ENCODE data around the gene SRMS. TPM values are rescaled to one million over a fixed set of nuclear protein-coding genes. Genes with fewer than 3 reads are reported as not detected.

The SRMS gene
- total RNA-seq, 1 experiment from 2014 or later, result 0.79 TPM

DNA sequence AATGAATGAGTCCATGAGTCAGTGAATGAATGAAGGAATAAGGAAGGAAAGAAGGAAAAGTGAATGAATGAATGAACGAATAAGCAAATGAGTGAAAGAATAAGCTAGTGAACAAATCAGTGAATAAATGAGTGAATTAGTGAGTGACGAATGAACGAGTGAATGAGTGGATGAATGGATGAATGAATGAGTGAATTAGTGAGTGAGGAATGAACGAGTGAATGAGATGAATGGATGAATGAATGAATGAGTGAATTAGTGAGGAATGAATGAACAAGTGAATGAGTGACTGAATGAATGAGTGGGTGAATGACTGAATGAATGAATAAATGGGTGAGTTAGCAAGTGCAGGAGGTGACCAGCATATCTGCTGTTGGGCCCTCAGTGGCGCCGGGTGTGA, 3.8 kb downstream of the SRMS start:
- Histone ChIP-seq H3K4ac (ENCODE audit: low read depth, low read length) (no peak overlapping the region), H2BK15ac (ENCODE audit: low read depth, low read length) (no peak overlapping the region), H2BK20ac (ENCODE audit: low read depth, low read length, poor library complexity, severe bottlenecking) (no peak overlapping the region), H3K27me3 (ENCODE audit: insufficient read depth, low read length) (no peaks in the 10 kb centered on the region), H3K18ac (ENCODE audit: insufficient read length, low read depth, low read length) (no peak overlapping the region), H3K56ac (ENCODE audit: insufficient read length, low read depth, low read length) (no peak overlapping the region), H2BK12ac (ENCODE audit: insufficient read length, low read depth, low read length) (no peak overlapping the region), H2AK5ac (ENCODE audit: insufficient read length, low read length) (no peak overlapping the region), H4K8ac (replicated peaks; ENCODE audit: insufficient read length, low read depth, low read length) (no peak overlapping the region), H4K5ac (ENCODE audit: insufficient read length, low read depth, low read length) (no peak overlapping the region), H3K79me1 (ENCODE audit: insufficient read depth, low read depth, low read length, poor library complexity, severe bottlenecking) (no peaks in the 10 kb centered on the region), H4K91ac (ENCODE audit: insufficient read length, low read depth, low read length) (no peak overlapping the region), H3K4me2 (ENCODE audit: insufficient read depth, insufficient read length, low read length) (no peak overlapping the region), H3K9me3 (ENCODE audit: control insufficient read depth, low read depth, low read length) (no peaks in the 10 kb centered on the region), H3K14ac (ENCODE audit: insufficient read depth, low read length) (no peak overlapping the region), H3K23me2 (ENCODE audit: insufficient read length, low read depth, low read length, poor library complexity, severe bottlenecking) (no peaks in the 10 kb centered on the region), H3T11ph (ENCODE audit: low read length) (no peak overlapping the region), H3K27ac (ENCODE audit: insufficient read length, low read depth, low read length) (no peak overlapping the region), H4K20me1 (ENCODE audit: control insufficient read depth, insufficient read depth, insufficient read length) (peaks cover 3% of the 10 kb centered on the region), H3K9ac (ENCODE audit: extremely low read depth, insufficient read length, low read length) (no peak overlapping the region), H2AFZ (ENCODE audit: low read length) (no peak overlapping the region), H2BK120ac (ENCODE audit: low read depth, low read length, poor library complexity, severe bottlenecking) (no peak overlapping the region), H3K23ac (ENCODE audit: insufficient read length, low read depth, low read length) (no peak overlapping the region), H3K4me1 (ENCODE audit: insufficient read depth, low read length) (no peaks in the 10 kb centered on the region; the same call in 1 of the 2 replicates), H3K79me2 (ENCODE audit: insufficient read depth, low read length) (no peaks in the 10 kb centered on the region), H2BK5ac (ENCODE audit: insufficient read length, low read length) (no peak overlapping the region)
- Mint-ChIP-seq H3K36me3 (ENCODE audit: insufficient read depth in 1 of 3, low read depth in 3 of 3) (no peaks in the 10 kb centered on the region), H3K27me3 (ENCODE audit: low read depth) (no peaks in the 10 kb centered on the region), H3K4me3 (no peak overlapping the region), H3K27ac (no peak overlapping the region), H3K4me1 (peaks cover 5 to 16% of the 10 kb centered on the region in 2 experiments), H3K9me3 (no peaks in the 10 kb centered on the region)
- WGBS (ENCODE audit: extremely low coverage, insufficient read length, low lambda C conversion rate), result 100% methylated on average over 4 of the region's 6 CpGs
- TF ChIP-seq, protein P1, sequence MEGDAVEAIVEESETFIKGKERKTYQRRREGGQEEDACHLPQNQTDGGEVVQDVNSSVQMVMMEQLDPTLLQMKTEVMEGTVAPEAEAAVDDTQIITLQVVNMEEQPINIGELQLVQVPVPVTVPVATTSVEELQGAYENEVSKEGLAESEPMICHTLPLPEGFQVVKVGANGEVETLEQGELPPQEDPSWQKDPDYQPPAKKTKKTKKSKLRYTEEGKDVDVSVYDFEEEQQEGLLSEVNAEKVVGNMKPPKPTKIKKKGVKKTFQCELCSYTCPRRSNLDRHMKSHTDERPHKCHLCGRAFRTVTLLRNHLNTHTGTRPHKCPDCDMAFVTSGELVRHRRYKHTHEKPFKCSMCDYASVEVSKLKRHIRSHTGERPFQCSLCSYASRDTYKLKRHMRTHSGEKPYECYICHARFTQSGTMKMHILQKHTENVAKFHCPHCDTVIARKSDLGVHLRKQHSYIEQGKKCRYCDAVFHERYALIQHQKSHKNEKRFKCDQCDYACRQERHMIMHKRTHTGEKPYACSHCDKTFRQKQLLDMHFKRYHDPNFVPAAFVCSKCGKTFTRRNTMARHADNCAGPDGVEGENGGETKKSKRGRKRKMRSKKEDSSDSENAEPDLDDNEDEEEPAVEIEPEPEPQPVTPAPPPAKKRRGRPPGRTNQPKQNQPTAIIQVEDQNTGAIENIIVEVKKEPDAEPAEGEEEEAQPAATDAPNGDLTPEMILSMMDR (conservative IDR thresholded peaks at IDR 0.05), result no peak
- DNase-seq, result no peak

Measured in H9 (cell line).